HG03175 (cell line): Measurements from ENCODE around the gene ZCWPW1.

ENCODE experiments used
- ATAC-seq: cut with Tn5 transposase; IDR thresholded peaks from one replicate; pipeline ENCODE4 v1.9.1; 2021; ENCODE audit warnings: mild to moderate bottlenecking, moderate library complexity; ENCODE audit not compliant: unreplicated experiment

Gene ZCWPW1, protein sequence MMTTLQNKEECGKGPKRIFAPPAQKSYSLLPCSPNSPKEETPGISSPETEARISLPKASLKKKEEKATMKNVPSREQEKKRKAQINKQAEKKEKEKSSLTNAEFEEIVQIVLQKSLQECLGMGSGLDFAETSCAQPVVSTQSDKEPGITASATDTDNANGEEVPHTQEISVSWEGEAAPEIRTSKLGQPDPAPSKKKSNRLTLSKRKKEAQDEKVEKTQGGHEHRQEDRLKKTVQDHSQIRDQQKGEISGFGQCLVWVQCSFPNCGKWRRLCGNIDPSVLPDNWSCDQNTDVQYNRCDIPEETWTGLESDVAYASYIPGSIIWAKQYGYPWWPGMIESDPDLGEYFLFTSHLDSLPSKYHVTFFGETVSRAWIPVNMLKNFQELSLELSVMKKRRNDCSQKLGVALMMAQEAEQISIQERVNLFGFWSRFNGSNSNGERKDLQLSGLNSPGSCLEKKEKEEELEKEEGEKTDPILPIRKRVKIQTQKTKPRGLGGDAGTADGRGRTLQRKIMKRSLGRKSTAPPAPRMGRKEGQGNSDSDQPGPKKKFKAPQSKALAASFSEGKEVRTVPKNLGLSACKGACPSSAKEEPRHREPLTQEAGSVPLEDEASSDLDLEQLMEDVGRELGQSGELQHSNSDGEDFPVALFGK

DNA sequence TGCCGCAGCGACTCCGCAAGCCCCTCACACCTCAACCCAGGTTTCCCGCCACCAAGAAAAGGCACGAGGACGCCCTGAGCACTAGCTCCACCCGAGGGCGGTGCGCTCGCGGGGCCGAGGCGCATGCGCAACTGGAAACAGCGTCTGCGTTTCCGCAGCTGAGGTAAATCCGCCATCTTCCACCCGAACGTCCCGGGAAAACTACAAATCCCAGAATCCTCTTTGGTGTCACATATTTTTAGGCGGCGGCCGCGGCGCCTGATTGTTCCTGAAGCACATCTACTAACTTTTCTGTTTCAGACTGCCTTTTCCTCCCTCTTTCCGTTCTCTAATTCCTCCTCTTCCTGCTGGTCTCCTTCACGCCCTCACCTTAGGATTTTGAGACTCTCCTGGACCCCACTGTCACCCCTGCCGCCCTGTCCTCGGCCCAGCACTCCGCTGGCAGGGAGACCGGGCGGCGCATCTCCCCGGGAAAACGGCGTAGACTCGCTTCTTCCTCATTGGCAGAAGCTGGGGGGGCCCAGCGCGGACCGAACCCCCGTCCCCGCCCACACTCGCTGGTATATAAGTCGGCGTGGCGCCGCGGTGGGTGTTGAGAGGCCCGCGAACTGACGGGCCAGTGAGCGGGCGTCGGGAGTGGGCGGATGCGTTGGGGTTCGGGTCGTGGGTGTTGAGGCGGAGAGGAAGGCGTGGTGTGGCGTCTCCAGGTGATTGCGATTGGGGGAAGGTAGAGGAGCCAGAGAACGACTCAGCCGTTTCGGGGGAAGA lies at the start of gene ZCWPW1:
TSS of gene ZCWPW1 (minus strand) at position 505 of the 768 bp plus-strand sequence. CDS start 8,054 bp downstream, outside the sequence.
- ATAC-seq: peak; percentile 39

DNA sequence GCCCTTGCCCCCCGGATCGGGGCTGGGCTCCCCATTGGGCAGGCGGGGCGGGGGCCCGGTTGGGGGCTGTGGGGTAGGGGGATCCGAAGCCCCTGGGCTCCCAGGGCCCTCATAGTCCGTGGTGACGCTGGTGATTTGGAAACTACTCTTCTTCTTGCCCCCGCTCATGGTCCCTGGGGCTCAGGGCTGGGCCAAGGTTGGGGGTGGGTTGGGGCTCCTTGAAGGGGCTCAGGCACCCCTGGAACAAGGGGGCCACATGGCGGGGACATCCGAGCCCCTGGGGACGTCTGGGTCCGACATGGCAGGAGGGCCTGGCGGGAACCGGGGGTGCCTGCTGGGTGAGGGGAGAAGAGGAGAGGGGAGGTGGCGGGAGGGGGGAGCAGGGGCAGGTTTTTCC lies 49.4 kb upstream of the ZCWPW1 start:
- ATAC-seq: no peak

DNA sequence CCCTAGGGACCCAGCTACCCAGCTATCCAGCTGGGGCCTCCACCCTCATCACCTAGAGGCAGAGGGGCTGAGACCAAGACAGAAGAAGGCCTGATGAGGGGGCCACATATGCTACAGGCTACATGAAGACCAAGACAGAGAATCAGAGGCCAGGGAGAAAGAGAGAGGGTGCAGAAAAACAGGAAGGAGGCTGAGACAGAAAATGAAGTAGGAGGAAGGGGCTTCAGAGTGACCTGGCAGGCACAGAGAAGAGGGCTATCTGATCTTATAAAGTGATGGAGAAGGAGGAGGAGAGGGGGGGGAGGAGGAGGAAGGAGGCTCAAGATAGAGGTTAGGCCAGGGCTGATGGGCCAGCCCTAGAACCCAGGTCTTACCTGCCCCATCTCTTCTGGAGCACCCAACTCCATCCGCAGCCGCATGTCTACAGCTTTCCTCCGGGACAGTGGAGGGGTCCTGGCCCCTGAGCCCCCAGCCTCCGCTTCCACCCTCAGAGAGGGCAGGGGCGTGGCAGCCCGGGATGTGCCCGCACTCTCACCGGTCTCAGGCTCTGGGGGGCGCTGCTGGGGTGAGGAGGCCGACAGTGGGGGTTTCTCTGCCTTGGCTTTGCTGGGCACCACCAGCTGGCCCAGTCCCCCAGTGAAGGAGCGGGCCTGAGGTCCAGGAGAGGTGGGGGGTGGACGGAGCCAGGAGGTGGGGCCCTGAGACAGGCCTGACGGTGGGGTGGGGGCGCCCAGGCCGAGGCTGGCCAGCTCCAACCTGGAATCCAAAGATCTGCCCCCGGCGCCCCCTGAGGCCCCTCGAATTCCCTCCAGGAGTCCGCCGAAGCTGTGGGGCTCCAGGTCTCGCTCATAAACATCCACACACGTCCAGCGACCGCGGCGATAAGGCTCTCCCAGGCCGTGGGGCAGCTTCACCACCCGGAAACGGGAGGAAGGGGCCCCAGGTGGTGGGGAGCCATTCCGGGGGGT lies 48.7 kb upstream of the ZCWPW1 start:
- ATAC-seq: no peak

DNA sequence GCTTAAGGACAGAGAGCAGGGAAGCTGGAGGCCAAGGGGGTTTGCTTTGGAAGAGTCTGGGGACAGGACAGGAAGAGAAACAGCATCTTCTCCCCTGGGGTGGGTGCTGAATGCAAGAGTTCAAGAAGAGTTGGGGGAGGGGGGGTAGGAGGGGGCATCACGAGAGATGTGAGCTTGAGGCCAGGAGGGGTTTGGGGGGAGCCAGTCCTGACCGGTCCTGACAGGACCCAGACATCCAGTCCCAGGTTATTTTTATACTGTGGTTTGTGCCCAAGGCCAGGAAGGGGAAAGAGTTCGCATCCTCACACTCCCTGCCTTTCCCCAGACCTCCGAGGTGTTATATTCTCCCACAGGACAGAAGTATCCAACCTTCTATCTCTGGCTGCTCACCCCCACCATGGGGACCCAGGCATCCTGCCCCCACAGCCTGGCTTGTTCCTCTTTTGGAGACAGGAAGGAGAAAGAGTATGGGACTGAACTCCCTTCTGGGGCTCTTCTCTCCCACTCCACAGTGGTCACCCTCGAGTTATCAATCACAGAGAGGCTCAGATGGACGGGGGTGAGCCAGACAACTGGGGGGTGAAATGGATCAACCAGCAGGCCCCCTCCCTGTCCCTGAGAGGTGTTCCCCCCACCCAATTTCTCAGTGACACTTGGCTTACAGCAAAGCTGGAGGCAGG lies 47.7 kb upstream of the ZCWPW1 start:
- ATAC-seq: no peak

DNA sequence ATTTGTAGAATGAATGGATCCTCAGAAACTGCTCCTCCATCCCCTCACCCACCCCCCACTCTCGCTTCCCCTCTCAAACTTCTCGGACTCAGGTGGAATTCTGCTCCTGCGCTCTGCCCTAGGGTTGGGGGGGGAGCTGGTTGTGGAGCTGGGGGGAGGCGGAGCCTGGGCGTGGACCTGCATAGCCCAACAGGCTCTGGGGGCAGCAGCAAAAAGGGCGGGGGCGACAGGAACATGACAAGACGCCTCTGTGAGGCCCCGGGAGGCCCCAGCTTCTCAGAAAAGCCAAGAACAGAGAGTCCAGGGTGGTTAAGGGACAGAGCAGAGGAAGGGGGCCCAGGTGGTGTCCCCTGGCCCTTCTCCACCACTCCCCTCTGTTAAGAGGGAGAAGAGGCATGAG lies 47.0 kb upstream of the ZCWPW1 start:
- ATAC-seq: no peak

DNA sequence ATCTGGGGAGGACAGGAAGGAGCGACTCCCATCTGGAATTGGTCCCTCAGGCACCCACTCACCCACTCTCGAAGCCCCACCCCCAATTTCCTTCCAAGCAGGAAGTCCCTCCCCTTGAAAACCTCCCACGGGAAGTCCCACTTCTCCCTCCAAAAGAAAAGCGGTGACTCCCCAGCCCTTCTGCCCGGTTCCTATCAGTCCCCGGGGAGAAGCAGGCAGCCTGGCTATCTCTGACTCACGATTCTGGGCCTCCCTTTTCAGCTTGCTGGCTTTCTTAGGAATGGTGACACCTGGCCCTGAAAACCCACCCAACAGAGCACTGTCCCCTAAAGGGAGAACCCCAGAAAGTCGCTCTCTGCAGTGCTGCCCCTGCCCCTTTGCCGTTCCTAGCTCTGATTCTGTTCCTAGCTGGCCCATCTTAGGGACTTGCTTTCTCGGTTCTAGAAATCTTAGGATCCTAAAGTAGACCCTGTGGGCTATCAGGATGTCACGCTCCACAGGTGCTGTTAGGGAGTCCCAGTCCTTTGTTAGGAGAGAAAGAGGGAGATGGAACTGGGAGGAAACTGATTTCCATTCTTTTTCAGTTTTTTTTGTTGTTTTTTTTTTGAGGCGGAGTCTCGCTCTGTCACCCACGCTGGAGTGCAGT lies 44.5 kb upstream of the ZCWPW1 start:
- ATAC-seq: no peak

GRCh38 chr7:100472121-100472851 lies 43.8 kb upstream of the ZCWPW1 start:
- ATAC-seq: no peak

DNA sequence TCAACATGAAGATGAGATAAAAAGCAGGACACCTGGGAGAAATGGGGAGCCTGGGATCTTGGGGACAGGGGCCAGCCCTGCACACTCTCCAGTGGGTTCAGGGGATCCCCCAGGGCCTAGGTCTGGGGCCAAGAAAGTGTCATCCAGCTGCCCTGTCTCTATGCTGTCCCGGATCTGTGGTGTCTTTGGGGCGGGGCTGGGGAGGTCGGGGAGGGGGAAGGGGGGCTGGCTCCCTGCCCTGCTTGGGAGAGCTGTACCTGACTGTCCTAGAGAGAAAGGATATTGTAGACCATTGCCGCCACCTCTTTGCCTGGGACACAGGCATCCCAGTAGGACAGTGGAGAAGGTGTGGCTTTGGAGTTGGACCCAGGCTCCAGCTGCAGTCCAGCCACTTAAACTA lies 42.5 kb upstream of the ZCWPW1 start:
- ATAC-seq: no peak

DNA sequence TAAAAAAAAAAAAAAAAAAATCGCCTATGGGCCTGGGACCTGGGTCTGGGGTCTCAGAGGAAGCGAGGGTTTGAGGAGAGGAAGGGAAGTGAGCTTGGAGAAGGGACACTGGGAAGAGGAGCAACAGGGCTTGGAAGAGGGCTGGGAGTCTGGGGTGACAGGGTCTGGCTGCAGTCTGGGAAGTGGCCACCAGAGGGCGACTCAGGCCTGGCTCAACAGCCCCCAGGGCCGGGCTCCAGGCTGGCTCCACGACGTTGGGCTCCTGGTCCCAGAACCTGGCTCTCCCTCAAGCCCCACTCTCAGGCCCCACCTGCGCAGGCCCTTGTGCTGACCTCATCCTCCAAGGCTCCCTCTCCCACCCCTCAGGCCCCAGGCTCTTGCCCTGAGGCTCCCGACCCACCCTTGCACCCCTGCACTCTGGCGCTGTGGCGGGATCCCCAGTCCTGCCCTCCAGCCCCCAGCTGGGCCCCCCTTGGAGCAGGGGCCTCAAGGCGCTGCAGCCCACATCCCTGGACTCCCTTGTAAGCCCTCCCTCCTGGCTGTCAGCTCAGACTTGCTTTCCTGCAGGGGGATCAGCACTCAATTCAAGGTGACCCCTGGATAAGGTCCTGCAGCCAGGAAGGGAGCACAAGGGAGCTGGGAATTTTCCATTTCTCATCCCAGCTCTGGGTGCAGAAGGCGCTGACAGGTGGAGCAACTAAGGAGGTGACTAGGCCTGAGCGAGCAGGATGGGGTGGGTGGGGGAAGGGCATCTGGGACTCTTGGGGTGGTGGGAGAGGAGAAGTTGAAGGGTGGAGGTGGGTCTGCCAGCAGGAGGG lies 40.9 kb upstream of the ZCWPW1 start:
- ATAC-seq: peak; percentile 59

DNA sequence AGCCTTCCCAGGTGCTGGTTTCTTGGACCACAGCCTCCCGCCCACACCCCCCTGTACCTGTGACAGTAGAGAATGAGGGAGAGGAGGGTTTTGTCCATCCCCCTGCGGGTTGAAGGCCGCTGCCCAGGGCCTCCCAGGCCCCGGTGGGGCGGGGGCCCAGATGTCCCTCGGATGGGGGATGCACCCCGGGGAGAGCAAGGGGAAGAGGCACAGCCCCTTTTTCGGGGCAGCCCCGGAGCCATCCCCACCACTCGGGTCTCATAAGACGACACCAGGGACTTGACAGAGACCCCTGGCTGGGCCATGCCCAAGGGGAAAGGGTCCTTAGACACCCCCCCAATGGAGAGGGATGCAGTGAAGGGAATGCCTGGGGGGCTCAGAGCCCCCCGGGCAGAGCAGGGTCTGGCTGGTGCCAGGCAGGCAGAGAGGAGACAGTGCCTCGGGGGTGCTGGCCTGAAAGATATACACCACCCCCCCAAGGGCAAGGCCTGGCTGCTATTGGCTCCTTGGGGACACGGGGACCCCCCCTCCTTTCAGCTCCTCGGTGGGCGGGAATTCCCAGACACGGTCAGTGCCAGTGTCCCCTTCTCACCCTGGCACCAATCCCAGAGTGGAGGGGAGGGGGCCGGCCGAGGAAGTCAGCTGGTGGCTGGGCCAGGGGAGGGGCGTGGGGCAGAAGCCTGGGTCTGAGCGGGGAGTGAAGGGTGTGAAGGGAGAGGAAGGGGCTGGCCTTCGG lies 39.3 kb upstream of the ZCWPW1 start:
- no peak for ATAC-seq

GRCh38 chr7:100466653-100467605 lies 38.4 kb upstream of the ZCWPW1 start:
- ATAC-seq: no peak

DNA sequence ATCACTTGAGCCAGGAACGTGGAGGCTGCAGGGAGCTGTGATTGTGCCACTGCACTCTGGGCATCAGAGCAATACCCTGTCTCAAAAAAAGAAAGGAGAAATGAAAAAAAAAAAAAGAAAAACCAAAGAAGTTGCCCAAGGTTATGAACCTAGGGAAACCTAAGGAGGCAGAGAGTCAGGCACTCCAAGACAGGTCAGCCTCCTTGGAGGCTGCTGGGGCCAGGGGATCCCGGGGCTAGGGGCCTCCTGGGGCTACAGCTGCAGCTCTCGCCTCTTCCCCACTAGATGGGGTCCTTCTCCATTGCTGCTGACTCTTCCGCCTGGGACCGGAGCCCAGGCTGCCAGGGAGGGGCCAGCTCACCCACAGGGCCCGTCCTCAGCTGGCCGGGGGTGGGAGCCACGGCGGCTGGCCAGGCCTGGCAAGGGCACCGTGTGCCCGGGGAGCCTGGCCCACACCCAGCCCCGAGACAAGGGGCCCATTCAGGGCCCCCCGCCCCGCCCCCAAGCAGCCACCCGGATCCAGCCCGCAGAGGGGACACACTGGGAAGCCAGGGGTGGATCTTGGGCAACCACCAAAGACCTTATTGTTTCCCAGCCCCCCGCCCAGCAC lies 37.3 kb upstream of the ZCWPW1 start:
- ATAC-seq: no peak

- ATAC-seq: no peak
Observed at GRCh38 chr7:100465299-100465698, 36.8 kb upstream of the ZCWPW1 start.

- no peak for ATAC-seq
Observed at GRCh38 chr7:100464791-100465190, 36.3 kb upstream of the ZCWPW1 start.

DNA sequence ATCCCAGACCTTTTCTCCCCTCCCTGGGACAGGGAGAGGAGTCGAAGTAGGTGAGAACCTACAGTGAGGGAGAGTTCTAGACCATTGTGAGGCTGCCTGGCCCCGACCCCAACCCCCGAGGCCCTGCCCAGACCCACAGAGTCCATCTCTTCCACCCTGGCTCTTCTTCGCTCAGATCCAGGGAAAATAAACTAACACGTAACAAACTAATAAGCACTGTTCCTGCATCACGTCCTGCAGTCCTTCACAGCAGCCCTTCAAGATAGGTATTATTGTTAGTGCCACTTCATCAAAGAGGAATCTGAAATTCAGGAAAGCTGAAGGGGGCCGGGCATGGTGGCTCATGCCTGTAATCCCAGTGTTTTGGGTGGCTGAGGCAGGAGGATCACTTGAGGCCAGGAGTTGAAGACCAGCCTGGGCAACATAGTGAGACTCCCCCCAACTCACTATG lies 35.7 kb upstream of the ZCWPW1 start, which contains the start of gene SPACDR:
TSS of gene SPACDR (minus strand) at position 51 of the 451 bp plus-strand sequence. CDS start 235 bp downstream, outside the sequence.
- ATAC-seq: no peak
